ENCODE measurements around the gene MKKS. TPM values are rescaled to one million over a fixed set of nuclear protein-coding genes. Genes with fewer than 3 reads are reported as not detected.

The MKKS gene
- total and polyA plus RNA-seq, 2 of the 13 experiments (the other 11 are each of a cell fraction or from before 2014, with no cell fraction given) = 26.7 to 34.5 TPM

DNA sequence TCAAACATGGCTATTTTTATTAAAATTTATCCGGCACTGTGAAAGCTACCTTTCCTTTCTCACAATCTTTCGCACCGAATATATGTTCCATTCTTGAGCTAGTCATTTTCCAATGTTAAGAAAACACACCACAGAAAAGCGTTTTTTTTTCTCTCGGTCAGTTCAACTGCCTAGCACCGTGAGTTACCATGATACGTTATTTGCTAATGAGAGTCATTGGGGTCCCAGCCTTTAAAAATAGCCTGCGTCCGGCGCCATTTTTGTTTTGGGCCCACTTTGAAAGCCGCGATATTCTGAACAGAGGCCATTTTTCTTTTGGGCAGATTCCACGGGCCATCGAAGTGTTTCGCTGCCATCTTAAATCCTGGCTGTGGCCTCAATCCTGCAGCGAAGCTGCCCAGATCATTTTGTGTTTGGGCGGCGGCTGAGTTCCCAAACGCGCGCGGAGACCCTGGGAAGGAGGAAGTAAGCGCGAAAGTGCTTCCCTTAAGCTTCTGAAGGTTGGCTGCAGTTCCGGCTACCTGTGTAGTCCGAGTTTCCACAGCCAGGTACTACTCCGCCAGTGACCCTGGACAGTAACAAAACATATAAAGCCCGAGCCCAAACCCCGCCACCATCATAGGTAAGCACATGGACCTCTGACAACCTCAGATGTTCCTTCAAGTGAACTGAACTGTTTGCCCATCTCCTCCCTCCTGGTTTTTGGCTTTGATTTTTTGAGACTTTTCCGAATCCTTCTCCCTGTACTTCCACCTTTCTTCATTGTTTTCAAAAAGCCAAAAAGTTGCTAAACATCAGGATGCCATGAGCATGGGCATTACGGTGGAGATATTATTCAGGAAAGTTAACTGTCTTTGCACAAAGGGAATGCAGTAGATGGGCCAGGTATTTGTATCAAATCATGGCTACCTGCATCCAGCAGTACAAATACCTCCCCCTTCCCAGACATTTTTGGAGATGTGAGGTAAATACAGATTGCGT lies 1.1 kb upstream of the MKKS start, which contains the start of gene SLX4IP:
TSS of gene SLX4IP (plus strand) at position 474 of the 981 bp plus-strand sequence. CDS start 22,900 bp downstream, outside the sequence.
- no peaks in the 10 kb centered on the region for H4K20me1 ChIP-seq (ENCODE audit: insufficient read depth, low read length)
- peak within 1 kb of the TSS; percentile 80 to 91 (median 90) for H3K4me3 ChIP-seq (replicated peaks in 1 of 3; ENCODE audit: insufficient read depth in 1 of 3, low read depth in 2 of 3, low read length in 3 of 3)
- peaks cover 65% of the 10 kb centered on the region for H3K79me2 ChIP-seq (ENCODE audit: insufficient read depth, low read length)
- FAIRE-seq (peak; percentile 65), DNase-seq (ENCODE audit: low spot score) (peak; percentile 99), ATAC-seq (peak; percentile 80)
- in situ Hi-C loops (cut with HindIII; ENCODE audit: extremely low pct_ligation_motif_present, low pct_unique_long_range_greater_than_20kb) = loop anchor here (5.0 to 25.0 kb wide), 3 partner anchors 107 to 1102 kb away; no protein-coding TSS in a partner anchor
- no peaks in the 10 kb centered on the region for H3K36me3 ChIP-seq (replicated peaks in 1 of 2; ENCODE audit: control insufficient read depth in 1 of 2, insufficient read depth in 2 of 2, low read length in 2 of 2)
- no peaks in the 10 kb centered on the region for H3K9me3 ChIP-seq (ENCODE audit: low read length)
- H3K27ac ChIP-seq (ENCODE audit: extremely low read length, insufficient read depth, low read length) = peak within 1 kb of the TSS; percentile 85
- BruUV-seq (replicated peaks) = TSS peak; percentile 71
- CTCF ChIA-PET (ENCODE audit: low intra/inter-chr PET ratio, low total read pairs) = no interaction called here
- POLR2A ChIA-PET = interaction anchor here (0.6 to 2.8 kb wide), 50 partner anchors 10 to 832 kb away, joined by 3 to 46 read pairs (median 7); partner anchors contain the start of genes ANKEF1 and JAG1
- under 1% methylated on average over 32 of the region's 32 CpGs for WGBS (ENCODE audit: low lambda C conversion rate)
- H3K4me1 ChIP-seq (ENCODE audit: insufficient read depth, low read length) = peaks cover 51% of the 10 kb centered on the region
- peak within 1 kb of the TSS; percentile 80 for H3K4me2 ChIP-seq (ENCODE audit: low read depth, low read length)
- no peaks in the 10 kb centered on the region; a peak in 1 of 5 replicates for H3K27me3 ChIP-seq (ENCODE audit: control insufficient read depth in 1 of 2, insufficient read depth in 2 of 2, low read length in 2 of 2)
- peak within 1 kb of the TSS; percentile 92 for H3K9ac ChIP-seq (ENCODE audit: insufficient read depth, low read depth, low read length)
- intact Hi-C loops (cut with micrococcal nuclease; ENCODE audit: unreplicated experiment) = loop anchor here (1.0 to 10.0 kb wide), 7 partner anchors 64 to 840 kb away; no protein-coding TSS in a partner anchor
- peak within 1 kb of the TSS; percentile 93 for H2AFZ ChIP-seq (ENCODE audit: low read length)
- TF ChIP-seq MZF1 (CRISPR knock-in tag; IDR thresholded peaks at IDR 0.05; ENCODE audit: borderline replicate concordance) (no peak), RNF2 (conservative IDR thresholded peaks at IDR 0.05; ENCODE audit: low read depth) (peak; percentile 73; the same call in 1 of the 2 replicates), NAIF1 (CRISPR knock-in tag; IDR thresholded peaks at IDR 0.05; ENCODE audit: borderline replicate concordance) (peak; percentile 86; the same call in 1 of the 2 replicates), MAF1 (CRISPR knock-in tag; IDR thresholded peaks at IDR 0.05; ENCODE audit: borderline replicate concordance) (no peak), ZIK1 (CRISPR knock-in tag; IDR thresholded peaks at IDR 0.05; ENCODE audit: borderline replicate concordance, low read depth) (no peak), AGO1 (IDR thresholded peaks at IDR 0.05; ENCODE audit: low read depth, low read length, poor library complexity, severe bottlenecking) (no peak), ZNF546 (CRISPR knock-in tag; conservative IDR thresholded peaks at IDR 0.05) (no peak), ZBTB44 (CRISPR knock-in tag; IDR thresholded peaks at IDR 0.05) (no peak), ZNF589 (CRISPR knock-in tag; conservative IDR thresholded peaks at IDR 0.05) (no peak), NFATC3 (CRISPR knock-in tag; IDR thresholded peaks at IDR 0.05) (no peak), MAFG (CRISPR knock-in tag; IDR thresholded peaks at IDR 0.05) (no peak)
- TF ChIP-seq, protein P1, sequence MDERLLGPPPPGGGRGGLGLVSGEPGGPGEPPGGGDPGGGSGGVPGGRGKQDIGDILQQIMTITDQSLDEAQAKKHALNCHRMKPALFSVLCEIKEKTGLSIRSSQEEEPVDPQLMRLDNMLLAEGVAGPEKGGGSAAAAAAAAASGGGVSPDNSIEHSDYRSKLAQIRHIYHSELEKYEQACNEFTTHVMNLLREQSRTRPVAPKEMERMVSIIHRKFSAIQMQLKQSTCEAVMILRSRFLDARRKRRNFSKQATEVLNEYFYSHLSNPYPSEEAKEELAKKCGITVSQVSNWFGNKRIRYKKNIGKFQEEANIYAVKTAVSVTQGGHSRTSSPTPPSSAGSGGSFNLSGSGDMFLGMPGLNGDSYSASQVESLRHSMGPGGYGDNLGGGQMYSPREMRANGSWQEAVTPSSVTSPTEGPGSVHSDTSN (CRISPR knock-in tag; IDR thresholded peaks at IDR 0.05) = no peak
- TF ChIP-seq, protein P2, sequence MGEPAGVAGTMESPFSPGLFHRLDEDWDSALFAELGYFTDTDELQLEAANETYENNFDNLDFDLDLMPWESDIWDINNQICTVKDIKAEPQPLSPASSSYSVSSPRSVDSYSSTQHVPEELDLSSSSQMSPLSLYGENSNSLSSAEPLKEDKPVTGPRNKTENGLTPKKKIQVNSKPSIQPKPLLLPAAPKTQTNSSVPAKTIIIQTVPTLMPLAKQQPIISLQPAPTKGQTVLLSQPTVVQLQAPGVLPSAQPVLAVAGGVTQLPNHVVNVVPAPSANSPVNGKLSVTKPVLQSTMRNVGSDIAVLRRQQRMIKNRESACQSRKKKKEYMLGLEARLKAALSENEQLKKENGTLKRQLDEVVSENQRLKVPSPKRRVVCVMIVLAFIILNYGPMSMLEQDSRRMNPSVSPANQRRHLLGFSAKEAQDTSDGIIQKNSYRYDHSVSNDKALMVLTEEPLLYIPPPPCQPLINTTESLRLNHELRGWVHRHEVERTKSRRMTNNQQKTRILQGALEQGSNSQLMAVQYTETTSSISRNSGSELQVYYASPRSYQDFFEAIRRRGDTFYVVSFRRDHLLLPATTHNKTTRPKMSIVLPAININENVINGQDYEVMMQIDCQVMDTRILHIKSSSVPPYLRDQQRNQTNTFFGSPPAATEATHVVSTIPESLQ (CRISPR knock-in tag; conservative IDR thresholded peaks at IDR 0.05) = no peak; the same call in 1 of the 2 replicates
- TF ChIP-seq, protein P3, sequence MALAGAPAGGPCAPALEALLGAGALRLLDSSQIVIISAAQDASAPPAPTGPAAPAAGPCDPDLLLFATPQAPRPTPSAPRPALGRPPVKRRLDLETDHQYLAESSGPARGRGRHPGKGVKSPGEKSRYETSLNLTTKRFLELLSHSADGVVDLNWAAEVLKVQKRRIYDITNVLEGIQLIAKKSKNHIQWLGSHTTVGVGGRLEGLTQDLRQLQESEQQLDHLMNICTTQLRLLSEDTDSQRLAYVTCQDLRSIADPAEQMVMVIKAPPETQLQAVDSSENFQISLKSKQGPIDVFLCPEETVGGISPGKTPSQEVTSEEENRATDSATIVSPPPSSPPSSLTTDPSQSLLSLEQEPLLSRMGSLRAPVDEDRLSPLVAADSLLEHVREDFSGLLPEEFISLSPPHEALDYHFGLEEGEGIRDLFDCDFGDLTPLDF (CRISPR knock-in tag; IDR thresholded peaks at IDR 0.05) = peak; percentile 93
- TF ChIP-seq, protein P4, sequence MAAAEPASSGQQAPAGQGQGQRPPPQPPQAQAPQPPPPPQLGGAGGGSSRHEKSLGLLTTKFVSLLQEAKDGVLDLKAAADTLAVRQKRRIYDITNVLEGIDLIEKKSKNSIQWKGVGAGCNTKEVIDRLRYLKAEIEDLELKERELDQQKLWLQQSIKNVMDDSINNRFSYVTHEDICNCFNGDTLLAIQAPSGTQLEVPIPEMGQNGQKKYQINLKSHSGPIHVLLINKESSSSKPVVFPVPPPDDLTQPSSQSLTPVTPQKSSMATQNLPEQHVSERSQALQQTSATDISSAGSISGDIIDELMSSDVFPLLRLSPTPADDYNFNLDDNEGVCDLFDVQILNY (CRISPR knock-in tag; conservative IDR thresholded peaks at IDR 0.05) = peak; percentile 74; the same call in 1 of the 2 replicates

Data from HepG2 (cell line).